Neutrophil (primary cell): Measurements from ENCODE around the gene DDRGK1.

ENCODE experiments used
- H3K27ac ChIP-seq: fragments of 200-600 bp; sonication (generic); 2 replicates; pipeline ENCODE4 v1.5.1; 2016; ENCODE audit warnings: mild to moderate bottlenecking, moderate library complexity
- H3K27me3 ChIP-seq: fragments of 200-600 bp; sonication (generic); 2 replicates; pipeline ENCODE4 v1.6.0; 2016; ENCODE audit warnings: mild to moderate bottlenecking
- H3K36me3 ChIP-seq: fragments of 200-600 bp; sonication (generic); 2 replicates; pipeline ENCODE4 v1.5.1; 2017
- H3K4me1 ChIP-seq, 2 experiments: fragments of 200-600 bp in 1 of 2; sonication (generic) in 1 of 2; 1 replicate in 1 of 2; 2 replicates in 1 of 2; pipeline versions ENCODE4 v1.5.1 to v1.6.1; 2013 to 2016; ENCODE audit warnings: low read depth in 1 of 2, low read length in 1 of 2, mild to moderate bottlenecking in 1 of 2, moderate library complexity in 1 of 2; ENCODE audit not compliant: control insufficient read depth in 1 of 2, insufficient read depth in 1 of 2
- H3K4me3 ChIP-seq, 2 experiments: fragments of 200-600 bp in 1 of 2; sonication (generic) in 1 of 2; 1 replicate in 1 of 2; 2 replicates in 1 of 2; pipeline ENCODE4 v1.5.1; 2013 to 2016; ENCODE audit warnings: low read depth in 1 of 2, low read length in 1 of 2, mild to moderate bottlenecking in 1 of 2, moderate library complexity in 1 of 2
- H3K9me3 ChIP-seq: fragments of 200-600 bp; sonication (generic); 2 replicates; pipeline ENCODE4 v1.5.1; 2016
- CTCF ChIP-seq: fragments of 200-600 bp; sonication (generic); IDR thresholded peaks from 2 replicates; pipeline ENCODE4 v1.5.1; 2016; ENCODE audit warnings: antibody characterized with exemption

Gene DDRGK1

GRCh38 chr20:3180319-3180718 is 24.2 kb downstream of the DDRGK1 start:
- peaks cover 5% of the 10 kb centered on the region for H3K36me3 ChIP-seq
- no peak overlapping the region for H3K27ac ChIP-seq
- TF ChIP-seq CTCF: no peak
- H3K4me3 ChIP-seq: no peak overlapping the region
- H3K27me3 ChIP-seq: peaks cover 18% of the 10 kb centered on the region
- no peaks in the 10 kb centered on the region for H3K9me3 ChIP-seq
- no peaks in the 10 kb centered on the region for H3K4me1 ChIP-seq

DNA sequence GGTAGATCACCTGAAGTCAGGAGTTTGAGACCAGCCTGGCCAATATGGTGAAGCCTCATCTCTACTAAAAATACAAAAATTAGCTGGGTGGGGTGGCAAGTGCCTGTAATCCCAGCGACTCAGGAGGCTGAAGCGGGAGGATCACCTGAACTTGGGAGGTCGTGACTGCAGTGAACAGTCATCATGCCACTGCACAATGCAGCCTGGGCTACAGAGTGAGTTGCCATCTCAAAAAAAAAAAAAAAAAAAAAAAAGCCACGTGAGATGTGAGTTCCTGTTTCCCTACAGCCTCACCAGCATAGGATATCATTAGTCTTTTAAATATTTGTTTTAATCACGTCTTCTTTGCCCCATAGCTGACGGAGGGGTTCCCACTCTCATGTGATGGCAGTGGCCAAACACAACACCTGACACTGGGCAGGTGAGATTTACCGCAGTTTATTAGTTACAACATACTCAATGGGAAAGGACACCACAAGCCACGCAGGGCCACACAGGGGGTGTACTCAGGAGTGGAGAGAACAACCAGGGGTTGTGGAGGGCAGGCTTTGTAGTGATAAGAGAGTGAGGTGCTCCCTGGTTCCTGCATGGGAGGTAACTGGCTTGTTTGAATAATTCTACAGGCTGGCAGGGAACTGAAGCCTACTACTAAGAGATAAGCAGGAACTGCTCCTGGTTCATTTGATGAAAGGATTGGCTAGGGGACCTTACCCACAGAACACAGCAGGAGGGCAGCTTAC is 26.6 kb downstream of the DDRGK1 start:
- H3K27ac ChIP-seq: no peak overlapping the region
- no peak for TF ChIP-seq CTCF

GRCh38 chr20:3175270-3175669 is 29.2 kb downstream of the DDRGK1 start:
- Histone ChIP-seq H3K27me3 (peaks cover 69% of the 10 kb centered on the region), H3K4me3 (no peak overlapping the region)
- TF ChIP-seq CTCF: no peak

More for the DNA sequence above, 26.6 kb downstream of the DDRGK1 start:
- Histone ChIP-seq H3K36me3 (no peaks in the 10 kb centered on the region), H3K9me3 (no peaks in the 10 kb centered on the region), H3K4me3 (no peak overlapping the region), H3K27me3 (peaks cover 42% of the 10 kb centered on the region), H3K4me1 (peaks cover 12 to 13% of the 10 kb centered on the region in 2 experiments)

DNA sequence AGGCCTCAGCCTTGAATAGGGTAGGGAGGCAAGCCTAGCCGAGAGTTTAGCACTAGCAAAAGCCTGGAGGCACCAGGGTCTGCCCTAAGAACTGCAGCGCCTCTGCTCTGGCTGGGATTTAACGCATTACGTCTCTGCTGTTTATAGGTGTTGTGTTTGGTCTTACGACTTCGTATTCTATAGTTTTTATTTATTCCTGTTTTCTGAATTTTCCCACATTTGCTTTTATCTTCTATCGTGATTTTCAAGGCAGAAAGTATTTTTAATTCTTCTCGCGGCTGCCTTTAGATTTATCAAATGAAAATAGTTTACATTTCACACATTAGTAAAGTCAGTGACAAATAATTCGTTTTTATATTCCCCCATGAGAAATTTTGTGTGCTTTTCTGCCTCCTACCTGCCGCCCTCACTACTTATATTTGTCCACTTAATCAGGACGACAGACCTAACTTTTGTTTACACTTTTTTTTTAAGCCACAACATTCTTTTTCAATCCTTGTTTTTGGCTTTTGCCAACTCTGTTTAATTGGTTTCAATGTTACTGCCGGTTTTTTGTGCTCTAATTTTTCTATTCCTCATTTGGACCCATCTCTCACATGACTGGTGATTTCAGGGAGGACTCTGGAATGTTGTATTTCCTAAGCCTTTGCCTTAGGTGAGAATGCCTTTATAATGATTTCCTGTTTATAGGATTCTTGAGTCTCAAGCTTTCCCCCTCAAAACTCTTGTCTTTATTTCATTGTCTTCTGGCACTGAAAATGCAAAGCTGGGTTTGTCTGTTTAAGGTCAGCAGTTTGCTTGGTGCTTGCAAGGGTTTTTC is 29.8 kb downstream of the DDRGK1 start:
- Histone ChIP-seq H3K36me3 (no peaks in the 10 kb centered on the region), H3K4me3 (peak overlapping the region; percentile 81 to 96), H3K27ac (no peak overlapping the region), H3K4me1 (peaks cover 12 to 18% of the 10 kb centered on the region in 2 experiments), H3K27me3 (peaks cover 75% of the 10 kb centered on the region), H3K9me3 (no peaks in the 10 kb centered on the region)
- no peak for TF ChIP-seq CTCF

More at GRCh38 chr20:3175270-3175669, 29.2 kb downstream of the DDRGK1 start:
- Histone ChIP-seq H3K9me3 (no peaks in the 10 kb centered on the region), H3K36me3 (no peaks in the 10 kb centered on the region), H3K4me1 (peaks cover 12 to 18% of the 10 kb centered on the region in 2 experiments), H3K27ac (no peak overlapping the region)

- no peaks in the 10 kb centered on the region for H3K9me3 ChIP-seq
- peaks cover 12 to 18% of the 10 kb centered on the region in 2 experiments for H3K4me1 ChIP-seq
- peak overlapping the region; percentile 81 to 96 for H3K4me3 ChIP-seq
- TF ChIP-seq CTCF: peak; percentile 31
- peak overlapping the region; percentile 10 for H3K27ac ChIP-seq
- no peaks in the 10 kb centered on the region for H3K36me3 ChIP-seq
- peaks cover 83% of the 10 kb centered on the region for H3K27me3 ChIP-seq
Measured at GRCh38 chr20:3173610-3174441, 30.7 kb downstream of the DDRGK1 start.
